ENCODE results near the gene PCP2. TPM values are rescaled to one million over a fixed set of nuclear protein-coding genes. Genes with fewer than 3 reads are reported as not detected.

Gene PCP2
- total and polyA plus RNA-seq, 2 experiments from 2014 or later = 0.60 TPM; not detected in 1

- no peak overlapping the region for H3K4me2 ChIP-seq
- H3K79me2 ChIP-seq = peaks cover 14% of the 10 kb centered on the region
- TF ChIP-seq EZH2phosphoT487 (IDR thresholded peaks at IDR 0.05; ENCODE audit: low read depth, severe bottlenecking, unreplicated experiment) = no peak
- no peak for TF ChIP-seq EZH2 (IDR thresholded peaks at IDR 0.05; ENCODE audit: borderline replicate concordance)
- no peak for TF ChIP-seq CTCF (IDR thresholded peaks at IDR 0.05; ENCODE audit: poor library complexity)
- no peaks in the 10 kb centered on the region for H3K36me3 ChIP-seq (replicated peaks; ENCODE audit: insufficient read depth, low read depth)
- peaks cover 6% of the 10 kb centered on the region for H3K27me3 ChIP-seq
- no peak overlapping the region for H2AFZ ChIP-seq
- no peaks in the 10 kb centered on the region for H3K4me1 ChIP-seq (ENCODE audit: insufficient read depth)
- no peaks in the 10 kb centered on the region for H3K9me3 ChIP-seq (ENCODE audit: low read depth)
- no peaks in the 10 kb centered on the region for H4K20me1 ChIP-seq (ENCODE audit: insufficient read depth, poor library complexity, severe bottlenecking)
- no peak for DNase-seq (ENCODE audit: low spot score)
- no peaks in the 10 kb centered on the region for H3K9me2 ChIP-seq (replicated peaks; ENCODE audit: insufficient read depth)
- no peak overlapping the region for H3K4me3 ChIP-seq
- H3K27ac ChIP-seq = no peak overlapping the region
- 57% methylated on average over 12 of the region's 12 CpGs for WGBS (ENCODE audit: low lambda C conversion rate, missing lambda C conversion rate)
Measured at GRCh38 chr19:7677669-7678311, 44.3 kb upstream of the PCP2 start.

DNA sequence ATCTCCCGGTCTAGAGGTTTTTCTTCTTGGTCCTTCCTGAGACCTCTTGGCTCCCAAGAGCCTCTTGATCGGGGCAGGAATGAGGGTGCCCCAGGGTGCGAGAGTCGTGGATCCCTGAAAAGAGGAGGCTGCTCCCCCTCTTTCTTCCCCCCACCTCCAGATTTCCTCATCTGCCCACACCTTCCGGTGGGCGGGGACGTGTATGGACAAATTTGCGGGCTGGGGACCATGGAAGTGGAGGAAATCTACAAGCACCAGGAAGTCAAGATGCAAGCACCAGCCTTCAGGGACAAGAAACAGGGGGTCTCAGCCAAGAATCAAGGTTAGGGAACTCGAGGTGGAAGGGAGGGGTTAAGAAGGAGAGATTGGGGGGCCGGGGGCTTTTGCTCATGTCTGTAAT, 43.3 kb upstream of the PCP2 start, which contains the start of gene MCEMP1:
Gene MCEMP1 (plus strand): TSS at position 237 of the 400 bp plus-strand sequence. CDS start 31 bp downstream, at position 268.
- no peaks in the 10 kb centered on the region for H4K20me1 ChIP-seq (ENCODE audit: insufficient read depth, poor library complexity, severe bottlenecking)
- no peaks in the 10 kb centered on the region for H3K9me2 ChIP-seq (replicated peaks; ENCODE audit: insufficient read depth)
- no peak within 1 kb of the TSS for H3K27ac ChIP-seq
- no peaks in the 10 kb centered on the region for H3K4me1 ChIP-seq (ENCODE audit: insufficient read depth)
- no peak for DNase-seq (ENCODE audit: low spot score)
- 65% methylated on average over 10 of the region's 10 CpGs for WGBS (ENCODE audit: low lambda C conversion rate, missing lambda C conversion rate)
- H3K79me2 ChIP-seq = peaks cover 10% of the 10 kb centered on the region
- H3K27me3 ChIP-seq = peaks cover 16% of the 10 kb centered on the region
- no peaks in the 10 kb centered on the region for H3K9me3 ChIP-seq (ENCODE audit: low read depth)
- no peak within 1 kb of the TSS for H3K4me3 ChIP-seq
- no peak for TF ChIP-seq EZH2 (IDR thresholded peaks at IDR 0.05; ENCODE audit: borderline replicate concordance)
- TF ChIP-seq CTCF (IDR thresholded peaks at IDR 0.05; ENCODE audit: poor library complexity) = no peak
- no peak for TF ChIP-seq EZH2phosphoT487 (IDR thresholded peaks at IDR 0.05; ENCODE audit: low read depth, severe bottlenecking, unreplicated experiment)
- H3K4me2 ChIP-seq = no peak within 1 kb of the TSS
- H3K36me3 ChIP-seq (replicated peaks; ENCODE audit: insufficient read depth, low read depth) = no peaks in the 10 kb centered on the region
- no peak within 1 kb of the TSS for H2AFZ ChIP-seq

DNA sequence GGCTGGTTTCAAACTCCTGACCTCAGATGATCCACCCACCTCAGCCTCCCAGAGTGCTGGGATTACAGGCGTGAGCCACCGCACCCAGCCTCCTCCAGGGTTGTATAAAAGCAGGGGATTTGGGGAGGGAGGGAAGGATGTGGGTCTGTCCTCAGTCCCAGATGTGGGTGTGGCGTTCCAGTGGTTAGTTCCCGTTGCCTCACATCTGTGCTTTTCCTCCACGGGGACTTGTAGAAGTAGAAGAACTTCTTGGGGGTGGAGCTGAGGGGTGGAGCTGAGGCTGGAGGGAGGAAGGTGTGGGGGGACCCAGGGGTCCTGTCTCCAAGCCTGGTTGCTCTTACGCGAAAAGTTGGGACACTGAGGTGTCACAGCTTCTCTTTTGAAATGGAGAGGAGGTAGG, 42.9 kb upstream of the PCP2 start:
- Histone ChIP-seq H3K9me2 (replicated peaks; ENCODE audit: insufficient read depth) (no peaks in the 10 kb centered on the region), H3K4me3 (no peak overlapping the region), H3K27ac (no peak overlapping the region)

More for the DNA sequence above, 42.9 kb upstream of the PCP2 start:
- Histone ChIP-seq H3K79me2 (peaks cover 7% of the 10 kb centered on the region), H3K4me2 (no peak overlapping the region), H2AFZ (no peak overlapping the region), H3K9me3 (ENCODE audit: low read depth) (no peaks in the 10 kb centered on the region), H3K27me3 (peaks cover 20% of the 10 kb centered on the region), H3K36me3 (replicated peaks; ENCODE audit: insufficient read depth, low read depth) (no peaks in the 10 kb centered on the region), H3K4me1 (ENCODE audit: insufficient read depth) (no peaks in the 10 kb centered on the region), H4K20me1 (ENCODE audit: insufficient read depth, poor library complexity, severe bottlenecking) (no peaks in the 10 kb centered on the region)
- no peak for DNase-seq (ENCODE audit: low spot score)
- no peak for TF ChIP-seq EZH2phosphoT487 (IDR thresholded peaks at IDR 0.05; ENCODE audit: low read depth, severe bottlenecking, unreplicated experiment)
- no peak for TF ChIP-seq EZH2 (IDR thresholded peaks at IDR 0.05; ENCODE audit: borderline replicate concordance)
- no peak for TF ChIP-seq CTCF (IDR thresholded peaks at IDR 0.05; ENCODE audit: poor library complexity)
- WGBS (ENCODE audit: low lambda C conversion rate, missing lambda C conversion rate) = 56% methylated on average over 6 of the region's 7 CpGs
